Measurements from ENCODE around the gene RTN4R.
"Not testable (repeated sequence)": the region's sequence is repeated elsewhere in the genome, so short reads cannot be mapped to it uniquely, and the experiment has no call there.

The RTN4R gene

DNA sequence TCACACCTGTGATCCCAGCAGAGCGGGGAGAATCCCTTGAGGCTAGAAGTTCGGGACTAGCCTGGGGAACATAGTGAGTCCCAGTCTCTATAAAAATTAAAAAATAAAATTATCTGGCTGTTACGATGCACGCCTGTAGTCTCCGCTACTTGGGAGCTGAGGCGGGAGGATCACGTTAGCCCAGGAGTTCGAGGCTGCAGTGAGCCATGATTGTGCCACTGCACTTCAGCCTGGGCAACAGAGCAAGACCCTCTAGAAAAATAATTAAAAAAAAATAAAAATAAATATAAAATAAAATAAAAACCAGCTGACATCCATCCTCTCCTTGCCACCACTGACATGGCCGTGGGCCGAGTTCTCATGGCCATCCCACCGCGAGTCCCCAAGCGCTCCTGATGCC lies 7.7 kb upstream of the RTN4R start:
- Histone ChIP-seq H3K27me3 (no peaks in the 10 kb centered on the region), H4K20me1 (no peaks in the 10 kb centered on the region)
- no peak for TF ChIP-seq Cebpa-rat (IDR thresholded peaks at IDR 0.05)

GRCh38 chr22:20275325-20275724 lies 7.2 kb upstream of the RTN4R start:
- Histone ChIP-seq H3K4me1 (peaks cover 33 to 85% (median 74%) of the 10 kb centered on the region in 10 experiments), H3K4me2 (peak overlapping the region in 5 of 11 experiments; percentile 36 to 55 (median 45); a peak in 8 of 22 replicates)
- not testable (repeated sequence) for H3K27ac ChIP-seq; H3K9me3 ChIP-seq (replicated peaks in 1 of 11); H3K4me3 ChIP-seq; H3K27me3 ChIP-seq; H3K9ac ChIP-seq; H3K36me3 ChIP-seq; H4K20me1 ChIP-seq

More for the DNA sequence above, 7.7 kb upstream of the RTN4R start:
- H3K9me3 ChIP-seq (replicated peaks in 1 of 11) = no peaks in the 10 kb centered on the region
- H3K9ac ChIP-seq = peak overlapping the region in 3 of 11 experiments; percentile 9 to 17 (median 16); a peak in 1 of 22 replicates
- H3K4me3 ChIP-seq = no peak overlapping the region
- H3K36me3 ChIP-seq = no peaks in the 10 kb centered on the region
- H3K4me1 ChIP-seq = peaks cover 28 to 81% (median 69%) of the 10 kb centered on the region in 10 experiments
- no peak overlapping the region for H3K27ac ChIP-seq
- H3K4me2 ChIP-seq = peak overlapping the region in 8 of 11 experiments; percentile 9 to 55 (median 40); a peak in 14 of 22 replicates

DNA sequence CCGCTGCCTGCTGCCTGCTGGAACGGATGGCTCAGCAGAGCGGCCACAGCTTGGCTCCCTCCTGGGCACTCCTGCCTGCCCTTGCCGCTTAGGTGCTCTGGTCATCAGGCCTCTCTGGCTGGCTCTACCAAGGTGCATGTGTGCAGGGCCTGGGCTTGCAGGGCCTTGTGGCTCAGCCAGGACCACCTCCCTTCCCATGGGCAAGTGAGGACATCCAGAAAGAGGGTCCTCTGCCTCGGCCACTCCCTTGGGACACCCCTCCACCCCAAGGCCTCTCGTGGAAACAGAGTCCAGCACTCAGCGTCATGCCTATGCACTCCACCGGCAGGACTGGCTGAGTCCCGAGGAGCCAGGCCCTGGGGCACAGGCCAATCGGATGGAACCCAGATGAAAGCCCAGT lies 6.3 kb upstream of the RTN4R start:
- not testable (repeated sequence) for H3K9me3 ChIP-seq (replicated peaks in 1 of 11); H3K36me3 ChIP-seq; H3K27me3 ChIP-seq; H3K4me3 ChIP-seq; H4K20me1 ChIP-seq
- Histone ChIP-seq H3K9ac (peak overlapping the region in 2 of 11 experiments; percentile 24 to 50; a peak in 2 of 22 replicates), H3K4me1 (peaks cover 37 to 94% (median 83%) of the 10 kb centered on the region in 10 experiments), H3K27ac (peak overlapping the region in 2 of 11 experiments; percentile 21 to 28; a peak in 2 of 22 replicates), H3K4me2 (peak overlapping the region in 9 of 11 experiments; percentile 15 to 98 (median 90); a peak in 14 of 22 replicates)

DNA sequence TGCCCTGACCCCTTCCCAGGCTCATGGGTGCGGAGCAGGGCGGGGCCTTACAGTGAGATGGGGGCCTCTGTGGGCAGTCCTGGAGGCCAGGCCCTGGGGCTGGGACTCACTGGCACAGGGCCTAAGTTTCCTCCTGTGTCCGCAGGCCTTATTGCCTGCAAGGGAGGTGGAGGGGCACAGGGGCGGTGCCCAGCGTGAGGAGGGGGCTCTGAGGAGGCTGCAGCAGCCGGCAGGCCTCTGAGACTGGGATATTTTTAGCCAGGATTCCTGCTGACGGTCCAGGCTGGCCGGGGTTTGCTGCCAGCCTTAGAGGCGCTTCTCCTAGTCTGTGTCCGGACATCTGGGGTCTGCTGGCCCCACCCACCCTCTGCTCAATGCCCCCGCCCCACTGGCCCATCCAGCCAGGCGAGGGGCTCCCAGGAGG lies 5.7 kb upstream of the RTN4R start:
- peak overlapping the region in 7 of 11 experiments; percentile 35 to 68 (median 61); a peak in 11 of 22 replicates for H3K9ac ChIP-seq
- H3K27ac ChIP-seq = peak overlapping the region in 8 of 11 experiments; percentile 16 to 71 (median 56); a peak in 14 of 22 replicates
- H3K4me2 ChIP-seq = peak overlapping the region; percentile 70 to 98 (median 87)
- H3K4me3 ChIP-seq = no peak overlapping the region; a peak in 2 of 20 replicates
- TF ChIP-seq Cebpa-rat (IDR thresholded peaks at IDR 0.05) = no peak
- no peaks in the 10 kb centered on the region for H4K20me1 ChIP-seq
- H3K27me3 ChIP-seq = no peaks in the 10 kb centered on the region
- H3K4me1 ChIP-seq = peaks cover 40 to 94% (median 84%) of the 10 kb centered on the region in 10 experiments
- no peaks in the 10 kb centered on the region for H3K36me3 ChIP-seq
- H3K9me3 ChIP-seq (replicated peaks in 1 of 11) = no peaks in the 10 kb centered on the region

GRCh38 chr22:20272700-20273099 lies 4.6 kb upstream of the RTN4R start:
- Histone ChIP-seq H3K9ac (peak overlapping the region in 5 of 11 experiments; percentile 35 to 68 (median 63); a peak in 9 of 22 replicates), H3K4me3 (peak overlapping the region in 2 of 10 experiments; percentile 37 to 42; a peak in 3 of 20 replicates), H3K36me3 (no peaks in the 10 kb centered on the region), H3K27ac (peak overlapping the region in 6 of 11 experiments; percentile 32 to 71 (median 56); a peak in 9 of 22 replicates), H3K4me1 (peaks cover 45 to 89% (median 80%) of the 10 kb centered on the region in 10 experiments), H3K27me3 (no peaks in the 10 kb centered on the region), H4K20me1 (peaks cover 0 to 2% (median 0%) of the 10 kb centered on the region in 11 experiments; a peak in 4 of 22 replicates), H3K4me2 (peak overlapping the region; percentile 70 to 98 (median 87)), H3K9me3 (replicated peaks in 1 of 11) (no peaks in the 10 kb centered on the region)
- no peak for TF ChIP-seq Cebpa-rat (IDR thresholded peaks at IDR 0.05)

DNA sequence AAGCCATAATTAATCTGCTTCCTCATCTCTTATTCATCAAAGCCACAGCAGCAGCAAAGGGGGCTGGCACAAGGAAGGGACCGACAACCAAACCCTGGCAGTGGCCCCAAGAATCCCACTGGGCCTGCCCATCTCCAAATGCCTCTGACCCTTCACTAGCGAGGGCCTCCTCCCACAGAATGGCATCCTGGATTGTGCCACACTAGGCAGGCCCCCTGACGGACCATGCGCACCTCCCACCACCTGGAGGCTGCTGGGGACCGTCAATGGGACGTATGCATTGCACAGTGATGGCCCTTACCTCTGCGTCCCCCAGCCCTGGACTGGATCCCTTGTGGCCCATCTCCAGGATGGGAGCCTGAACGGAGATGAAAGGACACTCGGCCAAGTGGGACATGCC lies 4.1 kb upstream of the RTN4R start:
- H3K27ac ChIP-seq = peak overlapping the region in 6 of 11 experiments; percentile 32 to 71 (median 56); a peak in 8 of 22 replicates
- H3K36me3 ChIP-seq = no peaks in the 10 kb centered on the region
- no peak for TF ChIP-seq Cebpa-rat (IDR thresholded peaks at IDR 0.05)
- H3K9me3 ChIP-seq (replicated peaks in 1 of 11) = no peaks in the 10 kb centered on the region
- no peak overlapping the region for H3K4me3 ChIP-seq
- peaks cover 0 to 8% (median 3%) of the 10 kb centered on the region in 11 experiments; a peak in 10 of 22 replicates for H4K20me1 ChIP-seq
- no peaks in the 10 kb centered on the region for H3K27me3 ChIP-seq
- H3K4me2 ChIP-seq = peak overlapping the region; percentile 70 to 98 (median 87)
- H3K4me1 ChIP-seq = peaks cover 47 to 90% (median 82%) of the 10 kb centered on the region in 10 experiments
- H3K9ac ChIP-seq = peak overlapping the region in 5 of 11 experiments; percentile 15 to 64 (median 61); a peak in 5 of 22 replicates

DNA sequence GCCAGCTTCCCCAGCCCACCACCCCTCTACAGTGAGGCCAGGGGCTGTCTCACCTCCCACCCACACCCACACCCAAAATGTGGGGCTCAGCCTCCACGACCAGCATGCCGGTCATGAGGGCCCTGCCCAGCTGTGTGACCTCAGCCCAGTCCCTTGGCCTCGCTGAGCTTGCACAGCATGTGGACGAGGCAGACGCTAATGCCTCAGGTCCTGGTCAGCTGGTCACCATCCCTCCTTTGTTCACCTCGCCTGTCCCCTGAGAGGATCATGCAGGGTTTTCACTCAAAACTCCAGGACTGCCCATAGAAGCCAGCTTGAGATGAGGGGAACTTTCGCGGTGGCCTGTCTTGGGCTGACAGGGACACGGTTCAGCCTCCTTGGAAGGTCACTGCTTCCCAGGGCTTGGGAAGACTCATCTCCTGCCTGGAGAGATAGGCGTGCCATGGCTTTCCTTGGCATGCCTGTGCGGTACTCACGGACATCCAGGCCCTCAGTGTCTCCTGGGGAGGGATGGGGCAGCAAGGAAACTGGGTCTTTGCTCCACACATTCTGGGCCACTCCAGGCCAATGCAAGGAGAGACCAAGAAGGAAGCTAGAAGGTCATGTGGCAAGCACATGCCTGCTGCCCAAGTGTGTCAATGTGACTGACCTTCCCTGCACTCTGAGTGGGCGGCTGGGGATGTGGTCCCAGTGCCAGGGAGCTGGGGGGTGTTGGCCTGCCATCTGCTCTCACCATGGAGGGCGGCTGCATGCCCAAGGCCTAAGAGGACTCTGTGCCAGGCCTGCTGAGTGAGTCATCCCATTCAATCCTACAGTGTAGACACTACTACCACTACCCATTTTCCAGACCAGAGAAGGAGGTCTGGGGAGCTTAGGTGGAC lies 3.2 kb upstream of the RTN4R start:
- no peaks in the 10 kb centered on the region for H3K27me3 ChIP-seq
- H3K9ac ChIP-seq = peak overlapping the region in 1 of 11 experiments; percentile 18; a peak in 1 of 22 replicates
- no peaks in the 10 kb centered on the region for H3K9me3 ChIP-seq (replicated peaks in 1 of 11)
- H4K20me1 ChIP-seq = peaks cover 0 to 16% (median 10%) of the 10 kb centered on the region in 11 experiments; a peak in 11 of 22 replicates
- H3K36me3 ChIP-seq = no peaks in the 10 kb centered on the region
- H3K4me2 ChIP-seq = peak overlapping the region; percentile 70 to 98 (median 87)
- peak overlapping the region in 1 of 11 experiments; percentile 71; a peak in 1 of 22 replicates for H3K27ac ChIP-seq
- H3K4me3 ChIP-seq = no peak overlapping the region
- TF ChIP-seq Cebpa-rat (IDR thresholded peaks at IDR 0.05) = no peak
- H3K4me1 ChIP-seq = peaks cover 52 to 91% (median 85%) of the 10 kb centered on the region in 10 experiments

- not testable (repeated sequence) for H3K9me3 ChIP-seq (replicated peaks in 1 of 11); H3K4me3 ChIP-seq; H3K27me3 ChIP-seq; H3K36me3 ChIP-seq
- Histone ChIP-seq H3K4me2 (peak overlapping the region in 10 of 11 experiments; percentile 44 to 100 (median 92); a peak in 18 of 22 replicates), H4K20me1 (peaks cover 0 to 23% (median 10%) of the 10 kb centered on the region in 11 experiments; a peak in 11 of 22 replicates), H3K4me1 (peaks cover 52 to 91% (median 83%) of the 10 kb centered on the region in 10 experiments), H3K27ac (0 out of 22 replicates have a peak overlapping the region, but pooled peaks of 1 of the 11 experiments have one; percentile 18), H3K9ac (peak overlapping the region in 2 of 11 experiments; percentile 12 to 13; a peak in 2 of 22 replicates)
These were observed 2.3 kb upstream of the RTN4R start for GRCh38 chr22:20270190-20271113.

DNA sequence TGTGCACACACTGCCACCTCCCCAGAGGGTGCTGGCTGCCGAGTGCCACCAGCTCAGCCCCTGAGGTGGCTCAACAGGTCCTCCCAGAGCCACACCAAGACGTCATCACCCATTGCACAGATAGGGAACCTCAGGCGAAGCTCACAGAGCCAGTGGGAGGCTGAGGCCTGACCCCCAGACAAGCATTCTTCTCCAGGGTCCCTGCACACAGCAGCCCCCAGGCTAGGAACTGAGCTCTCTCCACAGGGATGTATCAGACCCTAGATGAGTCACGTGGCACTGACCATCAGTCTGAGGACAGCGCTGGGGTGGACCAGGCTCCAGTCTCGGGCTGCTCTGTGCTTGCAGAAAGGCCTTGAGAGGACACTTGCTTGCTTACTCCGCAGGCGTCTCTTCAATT lies 1.6 kb upstream of the RTN4R start:
- not testable (repeated sequence) for H3K36me3 ChIP-seq; H3K27me3 ChIP-seq; H3K27ac ChIP-seq; H3K9me3 ChIP-seq (replicated peaks in 1 of 11); H3K4me3 ChIP-seq
- Histone ChIP-seq H3K4me1 (peaks cover 54 to 92% (median 88%) of the 10 kb centered on the region in 10 experiments), H3K9ac (peak overlapping the region in 2 of 11 experiments; percentile 12 to 13; a peak in 2 of 22 replicates), H4K20me1 (peaks cover 0 to 31% (median 17%) of the 10 kb centered on the region in 11 experiments; a peak in 14 of 22 replicates), H3K4me2 (peak overlapping the region in 9 of 11 experiments; percentile 9 to 100 (median 93); a peak in 14 of 22 replicates)

- peaks cover 0 to 36% (median 22%) of the 10 kb centered on the region in 11 experiments; a peak in 14 of 22 replicates for H4K20me1 ChIP-seq
- H3K4me1 ChIP-seq = peaks cover 54 to 92% (median 88%) of the 10 kb centered on the region in 10 experiments
- H3K9ac ChIP-seq = peak overlapping the region in 7 of 11 experiments; percentile 67 to 88 (median 80); a peak in 11 of 22 replicates
- peak overlapping the region in 1 of 11 experiments; percentile 74; a peak in 2 of 22 replicates for H3K27ac ChIP-seq
- peak overlapping the region in 10 of 11 experiments; percentile 92 to 100 (median 98); a peak in 20 of 22 replicates for H3K4me2 ChIP-seq
- not testable (repeated sequence) for H3K9me3 ChIP-seq (replicated peaks in 1 of 11); H3K27me3 ChIP-seq; H3K36me3 ChIP-seq
- H3K4me3 ChIP-seq = peak overlapping the region in 4 of 10 experiments; percentile 74 to 85 (median 78); a peak in 5 of 20 replicates
These were observed 1.1 kb upstream of the RTN4R start for GRCh38 chr22:20269201-20269600.

All from BLaER1 treated with 17β-estradiol and CSF1 and Interleukin-3, amounts not matched to agents 10 nM and 100 nM (cell line).